Neural progenitor cell (in vitro differentiated cells): ENCODE results near the gene FLT4. TPM values are rescaled to one million over a fixed set of nuclear protein-coding genes. Genes with fewer than 3 reads are reported as not detected.

Source experiments
- DNase-seq: peaks from one replicate; pipeline ENCODE4 v3.0.0-alpha.2; 2016; ENCODE audit warnings: low spot score
- H2AFZ ChIP-seq: fragments of 200-600 bp; sonication (generic); replicated peaks from 2 replicates; pipeline ENCODE4 v1.6.1; 2016; ENCODE audit warnings: antibody characterized with exemption
- H3F3A ChIP-seq: fragments of 200-600 bp; sonication (generic); 2 replicates; pipeline ENCODE4 v1.6.1; 2016; ENCODE audit warnings: antibody characterized with exemption, low read depth
- H3K27ac ChIP-seq: fragments of 200-600 bp; sonication (generic); 2 replicates; pipeline ENCODE4 v1.5.1; 2016; ENCODE audit warnings: mild to moderate bottlenecking
- H3K27me3 ChIP-seq: fragments of 200-600 bp; sonication (generic); 2 replicates; pipeline ENCODE4 v1.6.1; 2016; ENCODE audit warnings: mild to moderate bottlenecking, moderate library complexity
- H3K36me3 ChIP-seq: fragments of 200-600 bp; sonication (generic); 2 replicates; pipeline ENCODE4 v1.5.1; 2016
- H3K4me1 ChIP-seq: fragments of 200-600 bp; sonication (generic); 2 replicates; pipeline ENCODE4 v1.6.1; 2016; ENCODE audit warnings: mixed run types
- H3K4me2 ChIP-seq: fragments of 200-600 bp; sonication (generic); 2 replicates; pipeline ENCODE4 v1.6.1; 2016
- H3K4me3 ChIP-seq: fragments of 200-600 bp; sonication (generic); 2 replicates; pipeline ENCODE4 v1.5.1; 2016
- H3K79me2 ChIP-seq: fragments of 200-600 bp; sonication (generic); 2 replicates; pipeline ENCODE4 v1.6.1; 2016; ENCODE audit warnings: low read depth
- H3K9ac ChIP-seq: fragments of 200-600 bp; sonication (generic); 2 replicates; pipeline ENCODE4 v1.6.1; 2016
- H3K9me3 ChIP-seq: fragments of 200-600 bp; sonication (generic); 2 replicates; pipeline ENCODE4 v1.5.1; 2016; ENCODE audit warnings: low read depth
- H4K20me1 ChIP-seq: fragments of 200-600 bp; sonication (generic); 2 replicates; pipeline ENCODE4 v1.6.1; 2016; ENCODE audit warnings: low read depth
- H3K27ac Mint-ChIP-seq: 3 replicates; pipeline ENCODE4 v1.8.0; 2021; ENCODE audit warnings: mixed read lengths
- H3K27me3 Mint-ChIP-seq: 2 replicates; pipeline ENCODE4 v1.8.0; 2022; ENCODE audit warnings: low read depth, mild to moderate bottlenecking, inconsistent platforms, moderate library complexity, mixed read lengths; ENCODE audit not compliant: insufficient read depth
- H3K36me3 Mint-ChIP-seq: 3 replicates; pipeline ENCODE4 v1.8.0; 2021; ENCODE audit warnings: mixed read lengths
- H3K4me1 Mint-ChIP-seq: 3 replicates; pipeline ENCODE4 v1.8.0; 2021; ENCODE audit warnings: mixed read lengths
- H3K4me3 Mint-ChIP-seq: 3 replicates; pipeline ENCODE4 v1.8.0; 2021; ENCODE audit warnings: mild to moderate bottlenecking, moderate library complexity, mixed read lengths
- H3K9me3 Mint-ChIP-seq: 3 replicates; pipeline ENCODE4 v1.8.0; 2020; ENCODE audit warnings: mixed read lengths
- CTCF ChIP-seq: fragments of 200-600 bp; sonication (generic); IDR thresholded peaks from 2 replicates; pipeline ENCODE4 v1.5.1; 2017; ENCODE audit warnings: antibody characterized with exemption, mild to moderate bottlenecking
- EZH2 ChIP-seq: fragments of 200-600 bp; sonication (generic); IDR thresholded peaks from 2 replicates; pipeline ENCODE4 v1.6.1; 2017; ENCODE audit warnings: antibody characterized with exemption, mild to moderate bottlenecking, moderate library complexity
- EZH2phosphoT487 ChIP-seq: fragments of 200-600 bp; sonication (generic); IDR thresholded peaks from 2 replicates; pipeline ENCODE4 v1.6.1; 2017; ENCODE audit warnings: antibody characterized with exemption
- total RNA-seq: library from RNA; depleted of rRNA; stranded (reverse); fragments of >200 nt; gene quantifications from 2 replicates; pipeline ENCODE4 v1.2.3, GENCODE V29; 2015; ENCODE audit warnings: low replicate concordance

FLT4 gene
- total RNA-seq, 1 donor from 2014 or later = 2.3 TPM

GRCh38 chr5:180596668-180597231 lies 52.6 kb downstream of the FLT4 start:
- Histone ChIP-seq H3K4me1 (no peaks in the 10 kb centered on the region), H3F3A (peaks cover 3% of the 10 kb centered on the region), H2AFZ (no peak overlapping the region), H3K9me3 (no peaks in the 10 kb centered on the region), H3K36me3 (no peaks in the 10 kb centered on the region), H3K4me3 (no peak overlapping the region), H3K27ac (no peak overlapping the region), H3K79me2 (no peaks in the 10 kb centered on the region), H3K27me3 (peaks cover 22% of the 10 kb centered on the region), H3K4me2 (no peak overlapping the region), H4K20me1 (no peaks in the 10 kb centered on the region), H3K9ac (no peak overlapping the region)
- Mint-ChIP-seq H3K4me1 (peaks cover 9% of the 10 kb centered on the region), H3K9me3 (peaks cover 2% of the 10 kb centered on the region), H3K27me3 (peaks cover 25% of the 10 kb centered on the region), H3K27ac (no peak overlapping the region), H3K36me3 (peaks cover 2% of the 10 kb centered on the region), H3K4me3 (no peak overlapping the region)
- no peak for DNase-seq
- TF ChIP-seq EZH2phosphoT487 (no peak), EZH2 (no peak)

- Histone ChIP-seq H3K4me2 (no peak overlapping the region), H3F3A (peaks cover 3% of the 10 kb centered on the region), H3K27ac (no peak overlapping the region), H3K79me2 (no peaks in the 10 kb centered on the region), H3K36me3 (no peaks in the 10 kb centered on the region), H3K4me3 (no peak overlapping the region), H3K27me3 (peaks cover 28% of the 10 kb centered on the region), H3K4me1 (no peaks in the 10 kb centered on the region), H2AFZ (no peak overlapping the region), H4K20me1 (no peaks in the 10 kb centered on the region), H3K9ac (no peak overlapping the region), H3K9me3 (no peaks in the 10 kb centered on the region)
- Mint-ChIP-seq H3K36me3 (peaks cover 2% of the 10 kb centered on the region), H3K9me3 (peaks cover 2% of the 10 kb centered on the region), H3K4me3 (no peak overlapping the region), H3K27ac (no peak overlapping the region), H3K4me1 (peaks cover 7% of the 10 kb centered on the region), H3K27me3 (peaks cover 23% of the 10 kb centered on the region)
- no peak for DNase-seq
- TF ChIP-seq CTCF = no peak
- TF ChIP-seq EZH2 = no peak
- TF ChIP-seq EZH2phosphoT487 = no peak
Measured at GRCh38 chr5:180596115-180596667, 53.2 kb downstream of the FLT4 start.

- Mint-ChIP-seq H3K4me1 (peaks cover 7% of the 10 kb centered on the region), H3K9me3 (peaks cover 2% of the 10 kb centered on the region), H3K36me3 (peaks cover 2% of the 10 kb centered on the region), H3K4me3 (no peak overlapping the region), H3K27ac (no peak overlapping the region), H3K27me3 (peaks cover 23% of the 10 kb centered on the region)
- Histone ChIP-seq H3K36me3 (no peaks in the 10 kb centered on the region), H3K27ac (no peak overlapping the region), H3K79me2 (no peaks in the 10 kb centered on the region), H3K9ac (no peak overlapping the region), H3K27me3 (peaks cover 34% of the 10 kb centered on the region), H4K20me1 (no peaks in the 10 kb centered on the region), H2AFZ (no peak overlapping the region), H3K4me2 (no peak overlapping the region), H3F3A (peaks cover 3% of the 10 kb centered on the region), H3K4me1 (peaks cover 5% of the 10 kb centered on the region), H3K4me3 (no peak overlapping the region), H3K9me3 (no peaks in the 10 kb centered on the region)
- no peak for TF ChIP-seq CTCF
- no peak for DNase-seq
Measured at GRCh38 chr5:180595381-180596114, 53.9 kb downstream of the FLT4 start.

GRCh38 chr5:180595046-180595379 lies 54.4 kb downstream of the FLT4 start:
- Mint-ChIP-seq H3K36me3 (peaks cover 2% of the 10 kb centered on the region), H3K27me3 (peaks cover 23% of the 10 kb centered on the region), H3K4me3 (no peak overlapping the region), H3K4me1 (peaks cover 7% of the 10 kb centered on the region), H3K27ac (no peak overlapping the region), H3K9me3 (peaks cover 2% of the 10 kb centered on the region)
- no peak for DNase-seq
- no peak overlapping the region for H3K4me3 ChIP-seq
- H4K20me1 ChIP-seq = no peaks in the 10 kb centered on the region
- H3K36me3 ChIP-seq = no peaks in the 10 kb centered on the region
- peaks cover 3% of the 10 kb centered on the region for H3F3A ChIP-seq
- no peak overlapping the region for H3K4me2 ChIP-seq
- TF ChIP-seq EZH2phosphoT487 (no peak), CTCF (no peak), EZH2 (no peak)
- H3K79me2 ChIP-seq = no peaks in the 10 kb centered on the region
- no peak overlapping the region for H3K9ac ChIP-seq
- no peaks in the 10 kb centered on the region for H3K9me3 ChIP-seq
- H3K27me3 ChIP-seq = peaks cover 39% of the 10 kb centered on the region
- H3K27ac ChIP-seq = no peak overlapping the region
- H3K4me1 ChIP-seq = peaks cover 11% of the 10 kb centered on the region
- H2AFZ ChIP-seq = no peak overlapping the region
